HEK293 (cell line): ENCODE data around the gene DENND1C.

Source experiments
- CTCF ChIP-seq: fragments of 450-650 bp; formaldehyde crosslinking; IDR thresholded peaks from 2 replicates; pipeline ENCODE4 v1.5.1; 2016; ENCODE audit warnings: missing biosample characterization, missing genetic modification characterization
- KLF10 ChIP-seq: fragments of 450-650 bp; IDR thresholded peaks from 2 replicates; pipeline ENCODE4 v1.5.1; 2018; ENCODE audit warnings: missing biosample characterization, mild to moderate bottlenecking, missing genetic modification characterization
- KLF7 ChIP-seq: fragments of 450-650 bp; formaldehyde crosslinking; IDR thresholded peaks from 2 replicates; pipeline ENCODE4 v1.5.1; 2016; ENCODE audit warnings: missing biosample characterization, missing genetic modification characterization, borderline replicate concordance
- MEIS1 ChIP-seq: sonication (generic); formaldehyde crosslinking; IDR thresholded peaks from 2 replicates; pipeline ENCODE4 v1.8.1; 2022; ENCODE audit warnings: missing genetic modification reagents, mild to moderate bottlenecking, borderline replicate concordance
- PATZ1 ChIP-seq: fragments of 450-650 bp; formaldehyde crosslinking; IDR thresholded peaks from 2 replicates; pipeline ENCODE4 v1.5.1; 2016; ENCODE audit warnings: missing biosample characterization, missing genetic modification characterization
- SETDB1 ChIP-seq: IDR thresholded peaks from one replicate; pipeline ENCODE4 v1.6.1; 2017; ENCODE audit warnings: mild to moderate bottlenecking, low read length, moderate library complexity, mixed read lengths; ENCODE audit not compliant: insufficient read length
- ZBTB44 ChIP-seq: fragments of 450-650 bp; IDR thresholded peaks from 2 replicates; pipeline ENCODE4 v1.5.1; 2018; ENCODE audit warnings: missing biosample characterization, mild to moderate bottlenecking, missing genetic modification characterization
- ZEB2 ChIP-seq: fragments of 450-650 bp; formaldehyde crosslinking; IDR thresholded peaks from 2 replicates; pipeline ENCODE4 v1.5.1; 2016; ENCODE audit warnings: missing biosample characterization, missing genetic modification characterization
- ZNF112 ChIP-seq: fragments of 450-650 bp; formaldehyde crosslinking; IDR thresholded peaks from 2 replicates; pipeline ENCODE4 v1.5.0; 2017; ENCODE audit warnings: missing biosample characterization, missing genetic modification characterization
- ZNF274 ChIP-seq, 2 experiments: fragments of 200-500 bp in 1 of 2; fragments of 450-650 bp in 1 of 2; sonication (Bioruptor generic) in 1 of 2; formaldehyde crosslinking in 1 of 2; IDR thresholded peaks; 2 replicates each; pipeline versions ENCODE4 v1.5.1 to v1.6.1; 2014 to 2016; ENCODE audit warnings: borderline replicate concordance in 1 of 2, inconsistent platforms in 1 of 2, low read length in 1 of 2, missing biosample characterization in 1 of 2, missing genetic modification characterization in 1 of 2
- ZNF302 ChIP-seq: fragments of 450-650 bp; formaldehyde crosslinking; IDR thresholded peaks from 2 replicates; pipeline ENCODE4 v1.5.1; 2016; ENCODE audit warnings: missing biosample characterization, missing genetic modification characterization, low read depth
- ZNF311 ChIP-seq: fragments of 450-650 bp; formaldehyde crosslinking; IDR thresholded peaks from 2 replicates; pipeline ENCODE4 v1.5.1; 2017; ENCODE audit warnings: missing biosample characterization, missing genetic modification characterization, borderline replicate concordance
- ZSCAN5A ChIP-seq: fragments of 450-650 bp; formaldehyde crosslinking; IDR thresholded peaks from 2 replicates; pipeline ENCODE4 v1.5.1; 2016; ENCODE audit warnings: missing biosample characterization, missing genetic modification characterization

- TF ChIP-seq ZNF112 (tag by site-specific recombination) (no peak), ZEB2 (tag by site-specific recombination) (no peak), ZBTB44 (tag by site-specific recombination) (no peak), CTCF (tag by site-specific recombination) (no peak), KLF10 (tag by site-specific recombination) (no peak), KLF7 (tag by site-specific recombination) (no peak), ZSCAN5A (tag by site-specific recombination) (no peak), ZNF302 (no peak), ZNF274 (IDR thresholded peaks at IDR 0.05; ENCODE audit: low read length) (no peak), ZNF274 (tag by site-specific recombination; IDR thresholded peaks at IDR 0.05; ENCODE audit: borderline replicate concordance) (no peak), MEIS1 (CRISPR knock-in tag) (no peak), ZNF311 (no peak), SETDB1 (no peak), PATZ1 (no peak)
These were observed 35.1 kb downstream of the DENND1C start for GRCh38 chr19:6446452-6446851.
